NCI-H1694 treated with DMSO at 0.1 percent for 48 hours (cell line): ENCODE results near the gene GARIN6.
"Not testable (repeated sequence)": the region's sequence is repeated elsewhere in the genome, so short reads cannot be mapped to it uniquely, and the experiment has no call there.

Experiments used
- DNase-seq: peaks from one replicate; lab custom pipeline; 2025; lab: John Stamatoyannopoulos, UW

GARIN6 gene

DNA sequence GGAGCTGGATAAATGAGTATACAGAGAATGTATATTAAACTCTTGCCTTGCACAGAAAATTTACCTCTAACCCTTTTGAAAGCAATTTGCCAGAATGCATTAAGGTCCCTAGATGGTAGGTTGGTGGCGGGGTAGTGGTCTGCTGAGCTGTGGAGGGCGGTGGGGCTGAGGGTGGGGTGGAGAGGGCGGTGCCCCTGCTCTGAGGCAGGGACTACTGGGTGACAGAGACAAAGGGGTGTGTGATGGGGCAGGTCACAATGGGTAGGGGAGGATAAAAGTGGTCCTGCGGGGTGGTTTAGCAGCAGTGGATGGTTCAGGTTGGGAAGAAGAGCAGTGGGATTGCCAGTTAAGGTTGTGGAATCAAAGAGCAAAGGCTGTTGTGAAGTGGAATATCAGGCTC, at the start of gene GARIN6:
Gene GARIN6 (plus strand): TSS at position 301 of the 400 bp plus-strand sequence. CDS start 422 bp downstream, outside the sequence.
- DNase-seq: no peak

DNA sequence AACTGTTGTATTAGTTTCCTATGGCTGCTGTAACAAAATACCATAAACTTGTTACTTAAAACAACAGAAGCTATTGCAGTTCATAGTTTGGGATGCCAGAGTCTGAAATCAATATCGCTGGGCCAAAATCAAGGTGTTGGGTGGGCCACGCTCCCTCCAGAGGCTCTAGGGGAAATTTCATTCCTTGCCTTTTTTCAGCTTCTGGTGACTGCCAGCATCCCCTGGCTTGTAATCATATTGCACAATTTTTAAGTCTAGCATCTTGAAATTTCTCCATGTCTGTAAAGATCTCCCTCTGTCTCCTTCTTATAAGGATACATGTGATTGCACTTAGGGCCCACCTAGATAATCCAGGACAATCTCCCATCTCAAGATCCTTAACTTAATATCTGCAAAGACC, 48.8 kb upstream of the GARIN6 start:
- no peak for DNase-seq

DNA sequence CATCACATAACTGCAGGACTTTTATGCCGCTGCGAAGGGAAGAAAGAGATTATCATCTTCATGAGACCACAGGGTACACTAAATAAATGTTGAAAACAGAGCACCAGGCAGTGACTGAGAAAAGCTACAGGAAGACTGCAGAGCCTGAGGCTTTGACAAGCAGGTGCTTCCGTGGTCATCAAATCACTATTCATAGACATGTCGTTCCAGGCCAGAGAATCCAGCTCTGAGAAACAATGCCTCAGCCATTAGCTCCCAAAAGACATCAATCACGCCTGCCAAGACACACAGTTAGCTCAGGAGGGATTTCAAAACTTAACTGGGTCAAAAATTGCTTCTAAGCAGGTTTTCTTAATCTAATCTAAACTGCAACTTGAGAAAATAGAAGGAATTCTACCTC, 47.2 kb upstream of the GARIN6 start:
- DNase-seq: no peak

- DNase-seq: no peak
These were observed 37.9 kb upstream of the GARIN6 start for GRCh38 chr12:99609455-99610181.

DNA sequence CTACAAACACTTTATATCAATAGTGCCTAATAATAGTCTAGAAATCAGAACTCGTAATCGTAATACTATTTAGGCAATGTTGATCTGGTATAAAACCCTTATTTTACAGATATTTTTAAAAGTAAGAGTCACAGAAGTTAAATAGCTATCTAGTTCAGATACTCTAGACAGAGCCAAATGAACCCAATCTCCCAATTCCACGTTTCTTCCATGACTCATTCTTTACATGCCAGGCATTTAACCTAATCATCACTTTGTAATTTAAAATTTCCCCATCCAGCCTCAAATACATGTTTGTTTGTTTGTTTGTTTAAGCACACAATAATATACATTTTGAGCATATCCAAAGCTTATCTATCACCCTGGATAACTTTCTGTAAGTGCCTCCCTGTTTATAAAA, 36.4 kb upstream of the GARIN6 start:
- no peak for DNase-seq

DNA sequence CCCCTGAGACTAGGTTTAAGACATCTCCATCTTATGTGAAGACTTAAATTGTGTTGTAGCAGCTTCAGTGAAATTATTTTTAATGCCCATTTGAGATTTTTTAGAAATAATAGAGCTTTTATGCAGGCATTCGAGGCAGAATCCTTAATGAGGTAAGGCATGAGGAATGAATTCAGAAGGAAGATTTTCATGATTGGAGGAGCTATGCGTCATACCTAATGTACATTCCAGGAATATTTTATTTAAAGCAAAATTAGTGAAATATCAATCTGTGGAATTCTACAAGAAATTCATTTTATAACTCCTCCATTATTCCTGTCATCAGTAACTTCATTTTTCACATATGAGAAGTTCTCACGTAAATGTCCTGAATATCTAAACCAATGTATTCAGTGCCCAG, 36.0 kb upstream of the GARIN6 start:
- DNase-seq: no peak

DNA sequence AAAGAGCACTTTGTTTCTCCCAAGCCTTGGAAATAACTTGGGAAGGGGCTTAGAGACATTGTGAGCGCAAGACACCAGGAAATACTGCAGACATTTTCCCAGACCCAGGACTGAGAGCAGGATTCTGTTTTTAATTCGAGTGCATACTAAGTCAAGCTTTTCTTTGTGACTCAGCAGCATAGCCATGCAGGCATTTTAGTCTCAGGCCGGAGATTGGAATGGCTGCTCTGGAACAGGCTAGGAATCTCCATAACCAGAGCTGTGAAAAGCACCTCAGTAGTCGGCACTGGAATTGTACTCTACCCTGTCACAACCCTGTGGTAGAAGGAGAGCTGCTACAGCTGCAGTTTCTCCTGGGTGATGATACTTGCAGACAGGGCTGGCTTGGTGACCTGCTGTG, 28.9 kb upstream of the GARIN6 start:
- DNase-seq: no peak

GRCh38 chr12:99619389-99620158, 28.0 kb upstream of the GARIN6 start:
- peak; percentile 15 for DNase-seq

GRCh38 chr12:99620159-99620479, 27.4 kb upstream of the GARIN6 start:
- no peak for DNase-seq

DNA sequence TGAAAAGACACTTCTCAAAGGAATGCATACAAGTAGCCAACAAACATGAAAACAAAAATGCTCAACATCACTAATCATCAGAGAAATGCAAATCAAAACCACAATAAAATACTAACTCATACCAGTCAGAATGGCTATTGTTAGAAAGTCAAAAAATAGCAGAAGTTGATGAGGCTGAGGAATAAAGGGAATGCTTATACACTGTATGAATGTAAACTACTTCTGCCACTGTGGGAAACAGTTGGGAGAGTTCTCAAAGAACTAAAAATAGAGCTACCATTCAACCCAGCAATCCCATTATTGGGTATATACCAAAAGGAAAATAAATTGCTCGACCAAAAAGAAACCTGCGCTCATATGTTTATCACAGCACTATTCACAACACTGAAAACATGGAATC, 23.0 kb upstream of the GARIN6 start:
- DNase-seq: not testable (repeated sequence)

- DNase-seq: no peak
These were observed 20.1 kb upstream of the GARIN6 start for GRCh38 chr12:99627459-99627858.

GRCh38 chr12:99644629-99645028, 2.9 kb upstream of the GARIN6 start:
- no peak for DNase-seq

GRCh38 chr12:99648183-99648582, 630 bp downstream of the GARIN6 start:
- no peak for DNase-seq

GRCh38 chr12:99649551-99649950, 2.0 kb downstream of the GARIN6 start:
- DNase-seq: no peak

GRCh38 chr12:99658671-99659349, 11.3 kb downstream of the GARIN6 start:
- DNase-seq: no peak

DNA sequence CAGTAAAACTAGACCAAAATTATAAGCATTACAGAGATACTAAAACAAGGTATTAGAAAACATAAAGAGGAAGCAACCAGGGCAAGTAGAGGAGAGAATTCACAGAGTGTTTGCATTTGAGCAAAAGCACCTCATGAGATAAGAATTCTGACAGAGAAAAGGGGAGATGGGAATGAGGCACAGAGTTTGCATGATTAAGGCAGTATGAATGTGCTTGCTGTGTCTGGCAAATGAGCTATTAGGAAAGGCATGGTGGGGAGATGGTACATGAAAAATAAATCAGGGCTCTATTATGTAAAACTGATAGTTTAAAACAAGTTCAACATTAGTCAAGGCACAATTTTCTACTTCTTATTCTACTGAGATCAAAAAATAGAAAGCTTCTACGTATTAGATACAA, 23.1 kb downstream of the GARIN6 start:
- DNase-seq: no peak

- no peak for DNase-seq
These were observed 32.7 kb downstream of the GARIN6 start for GRCh38 chr12:99680276-99680675.

- no peak for DNase-seq
These were observed 38.6 kb downstream of the GARIN6 start for GRCh38 chr12:99686142-99686541.

- no peak for DNase-seq
These were observed 47.5 kb downstream of the GARIN6 start for GRCh38 chr12:99695050-99695449.
